ENCODE results near the gene GALP.
"Not testable (repeated sequence)": the region's sequence is repeated elsewhere in the genome, so short reads cannot be mapped to it uniquely, and the experiment has no call there.

GALP gene

GRCh38 chr19:56193981-56194640 is 18.3 kb downstream of the GALP start:
- DNase-seq: no peak

DNA sequence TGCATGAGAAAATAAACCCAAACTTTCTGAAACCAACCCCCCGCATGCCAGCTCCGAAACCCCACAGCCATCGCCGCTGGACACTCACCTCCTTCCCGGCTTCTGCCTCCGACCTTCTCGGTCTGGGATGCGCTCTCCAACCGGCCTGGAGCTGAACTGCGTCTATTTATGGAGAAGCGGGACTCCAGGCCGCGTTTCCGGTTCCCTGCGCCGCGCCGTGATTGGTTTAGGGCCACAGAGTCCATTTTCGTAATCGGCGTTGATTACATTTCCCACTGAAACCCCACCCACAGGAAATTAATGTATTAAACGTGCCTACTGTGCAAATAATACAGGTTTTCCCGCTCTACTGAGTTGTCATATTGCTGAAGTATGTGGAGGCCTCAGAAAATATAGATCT is 21.8 kb downstream of the GALP start, which contains the start of gene ZSCAN5B:
Gene ZSCAN5B, minus strand, starts transcription at position 138 of the 400 bp plus-strand sequence. CDS start 4,731 bp downstream, outside the sequence.
- DNase-seq: not testable (repeated sequence)

- DNase-seq: no peak
These were observed 23.9 kb downstream of the GALP start for GRCh38 chr19:56199687-56200086.

GRCh38 chr19:56201973-56202372 is 26.2 kb downstream of the GALP start, which contains the start of gene ZSCAN5C:
Gene ZSCAN5C, plus strand, starts transcription at chr19:56202273. Its CDS starts 3,641 bp downstream, at chr19:56205914.
- no peak for DNase-seq

- not testable (repeated sequence) for DNase-seq
These were observed 31.8 kb downstream of the GALP start for GRCh38 chr19:56207581-56207980.

DNA sequence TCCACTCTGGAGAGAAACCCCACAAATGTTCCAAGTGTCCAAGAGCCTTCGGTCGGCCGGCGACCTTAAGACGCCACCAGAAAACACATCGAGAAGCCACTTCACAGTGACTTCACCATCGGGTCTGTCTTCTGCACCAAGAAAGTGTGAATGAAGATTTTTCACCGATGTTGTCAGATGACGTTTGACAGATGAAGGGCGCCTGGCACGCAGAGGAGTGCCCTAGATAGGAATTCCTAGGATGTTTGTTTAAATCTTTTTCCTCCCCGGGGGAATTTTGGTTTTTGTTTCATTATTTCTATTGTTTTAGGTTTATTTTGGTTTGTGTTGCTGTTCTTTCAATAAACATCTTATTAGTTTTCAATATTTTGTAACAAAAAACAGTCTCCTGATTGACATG is 33.3 kb downstream of the GALP start:
- no peak for DNase-seq

GRCh38 chr19:56210036-56210435 is 34.2 kb downstream of the GALP start:
- not testable (repeated sequence) for DNase-seq

- DNase-seq: no peak
These were observed 35.9 kb downstream of the GALP start for GRCh38 chr19:56211718-56212117.

DNA sequence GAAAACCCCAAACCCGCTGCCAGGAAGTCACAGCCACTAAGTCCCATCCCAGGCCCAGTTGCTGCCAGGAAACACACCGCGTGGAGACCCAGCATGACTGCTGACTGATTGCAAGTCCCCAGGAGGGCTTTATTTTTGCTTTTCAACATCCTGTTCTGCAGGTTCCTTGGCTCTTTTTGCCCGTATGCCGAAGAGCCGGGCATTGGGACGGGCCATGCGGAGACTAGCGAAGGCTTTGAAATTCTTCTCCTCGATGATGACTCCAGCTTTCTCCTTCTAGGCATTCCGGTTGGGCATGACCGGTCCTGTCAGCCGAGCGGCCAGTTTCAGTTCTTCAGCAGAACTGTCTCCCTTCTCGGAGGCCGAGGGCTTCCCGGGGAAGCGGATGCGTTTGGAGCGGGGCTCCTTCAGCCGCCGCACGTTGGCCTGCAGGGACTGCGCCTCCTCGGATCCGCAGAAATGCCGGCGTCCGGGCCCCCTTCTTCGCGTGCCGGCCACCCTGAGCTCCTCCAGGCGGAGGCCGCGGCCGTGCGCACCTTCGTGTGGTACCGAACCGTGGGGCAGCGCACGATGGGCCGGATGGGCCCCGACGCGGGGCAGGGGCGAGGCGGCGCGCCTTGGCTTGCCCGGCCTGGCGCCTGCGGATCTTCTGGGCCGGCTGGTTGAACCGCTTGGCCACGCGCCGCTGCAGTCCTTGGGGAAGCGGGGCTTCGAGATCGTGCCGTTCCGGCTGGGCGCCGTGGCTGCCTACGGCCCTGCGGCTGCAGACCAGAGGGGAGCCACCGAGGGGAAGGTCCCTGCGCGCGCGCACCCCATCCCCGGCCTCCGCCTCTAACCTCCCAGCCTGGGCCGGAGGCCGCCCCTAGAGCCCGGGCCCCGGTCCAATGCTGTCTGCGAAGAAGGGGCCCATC is 41.5 kb downstream of the GALP start:
- no peak for DNase-seq

DNA sequence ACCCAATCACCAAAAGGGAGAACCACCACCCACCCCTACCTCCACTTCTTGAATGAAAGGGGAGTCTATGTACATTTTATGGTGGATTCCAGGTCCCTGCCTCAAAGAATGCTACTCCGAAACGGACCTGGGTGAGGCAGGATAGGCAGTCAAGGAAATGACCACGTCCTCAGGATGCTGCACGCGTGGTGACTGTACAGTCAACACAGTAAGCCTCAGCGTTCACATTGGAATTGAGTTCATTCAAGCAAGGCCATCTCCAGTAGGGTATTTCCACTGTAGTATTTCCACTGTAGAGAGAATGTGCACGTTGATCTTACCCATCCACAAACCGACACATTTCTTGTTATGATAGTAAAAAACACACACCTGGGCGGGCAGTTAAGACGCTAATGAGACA is 43.2 kb downstream of the GALP start:
- no peak for DNase-seq

DNA sequence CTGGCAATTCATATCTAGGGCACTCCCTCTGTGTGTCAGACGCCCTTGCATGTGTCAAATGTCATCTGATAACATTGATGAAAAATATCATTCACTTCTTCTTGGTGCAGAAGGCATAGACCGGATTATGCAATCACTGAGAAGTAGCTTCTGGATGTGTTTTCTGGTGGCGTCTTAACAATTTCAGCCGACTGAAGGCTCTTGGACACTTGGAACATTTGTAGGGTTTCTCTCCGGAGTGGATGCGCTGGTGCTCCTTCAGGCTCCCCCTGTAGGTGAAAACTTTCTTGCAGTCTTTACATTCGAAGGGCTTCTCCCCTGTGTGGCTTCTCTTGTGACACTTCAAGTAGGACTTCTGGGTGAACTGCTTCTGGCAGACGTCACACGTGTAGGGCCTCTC is 45.6 kb downstream of the GALP start:
- not testable (repeated sequence) for DNase-seq

DNA sequence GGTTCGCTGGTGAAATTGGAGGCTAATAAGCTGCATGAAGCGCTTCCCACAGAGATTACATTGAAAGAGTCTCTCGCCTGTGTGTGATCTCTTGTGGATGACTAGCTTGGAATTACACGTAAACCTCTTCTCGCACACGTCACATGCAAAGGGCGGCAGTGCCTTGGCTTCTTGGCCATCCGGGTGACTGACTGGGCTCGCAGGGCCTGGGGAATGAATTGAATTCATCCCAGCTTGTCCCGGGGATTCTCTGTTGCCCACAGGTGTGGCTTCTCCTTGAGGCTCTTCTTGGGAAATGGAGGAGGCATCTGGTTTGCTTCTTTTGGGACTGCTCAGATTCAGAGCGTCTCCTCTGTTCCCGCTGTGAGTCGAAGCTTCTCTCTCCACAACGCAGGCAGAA is 46.0 kb downstream of the GALP start:
- no peak for DNase-seq

GRCh38 chr19:56222901-56223300 is 47.1 kb downstream of the GALP start:
- DNase-seq: no peak

DNA sequence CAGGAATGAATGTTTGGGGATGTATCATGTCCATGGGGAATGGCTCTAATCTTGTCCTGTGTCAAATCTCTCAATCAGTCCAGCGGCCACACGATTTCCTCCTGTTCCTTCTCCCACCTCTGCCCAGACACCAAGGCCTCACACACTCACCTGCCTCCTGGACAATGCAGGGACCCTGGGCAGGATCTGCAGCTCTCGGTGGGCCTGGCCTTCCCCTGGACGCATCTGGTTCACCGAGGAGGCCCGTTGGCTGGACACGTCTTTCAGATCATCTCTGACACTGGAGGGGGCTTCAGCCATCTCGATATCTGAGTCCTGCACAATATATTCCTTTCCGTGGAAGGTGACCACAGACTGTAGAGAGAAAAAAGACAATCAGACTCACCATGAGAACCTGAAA is 47.7 kb downstream of the GALP start:
- DNase-seq: no peak

Measured in activated effector memory CD4-positive, alpha-beta T cell treated with anti-CD3 and anti-CD28 coated beads, Interleukin-2, amount 50 U/mL, for 16 hours (primary cell).